Endothelial cell of umbilical vein (primary cell): ENCODE data around the gene NFE2L1. TPM values are rescaled to one million over a fixed set of nuclear protein-coding genes. Genes with fewer than 3 reads are reported as not detected.

Experiments used
- BruUV-seq: library from RNA; stranded (reverse); fragments of 400-500 nt; replicated peaks from 2 replicates; lab custom pipeline; 2021; lab: Mats Ljungman, UMichigan
- CTCF ChIA-PET: fragments of 300-600, 350-600 bp; sonication (Branson Sonifier 250); formaldehyde crosslinking; loops from one replicate; lab custom pipeline; 2021; ENCODE audit warnings: antibody characterized with exemption, inconsistent platforms; lab: Charles Lee
- POLR2A ChIA-PET: fragments of 300-600, 350-600 bp; sonication (Branson Sonifier 250); formaldehyde crosslinking; loops from one replicate; lab custom pipeline; 2021; ENCODE audit warnings: antibody characterized with exemption, inconsistent platforms; lab: Charles Lee
- DNase-seq: peaks from one replicate; pipeline ENCODE4 v3.0.0-alpha.2; 2011; ENCODE audit warnings: low read depth, low spot score
- FAIRE-seq: peaks from 2 replicates; lab custom pipeline; 2011; peaks lifted over from hg19 to GRCh38; lab: Jason Lieb, UNC
- H2AFZ ChIP-seq: 2 replicates; pipeline ENCODE4 v1.6.0; 2012; ENCODE audit warnings: low read depth, low read length, control low read depth, inconsistent platforms
- H3K27ac ChIP-seq: 2 replicates; pipeline ENCODE4 v1.5.1; 2011; ENCODE audit warnings: low read depth, mild to moderate bottlenecking, control low read depth, low read length, moderate library complexity; ENCODE audit not compliant: insufficient read depth
- H3K27me3 ChIP-seq, 2 experiments: 2 replicates each; pipeline versions ENCODE4 v1.6.0 to v1.6.1; 2011; ENCODE audit warnings: low read length in 2 of 2, mixed read lengths in 1 of 2; ENCODE audit not compliant: control insufficient read depth in 2 of 2, insufficient read depth in 2 of 2
- H3K36me3 ChIP-seq, 2 experiments: 2 replicates in 1 of 2; 3 replicates in 1 of 2; pipeline ENCODE4 v1.5.1; 2011; ENCODE audit warnings: low read length in 2 of 2, mild to moderate bottlenecking in 1 of 2, moderate library complexity in 1 of 2; ENCODE audit not compliant: control insufficient read depth in 2 of 2, insufficient read depth in 2 of 2; ENCODE audit errors: extremely low read depth in 1 of 2
- H3K4me1 ChIP-seq: 3 replicates; pipeline ENCODE4 v1.5.1; 2011; ENCODE audit warnings: mild to moderate bottlenecking, low read length; ENCODE audit not compliant: control insufficient read depth, insufficient read depth; ENCODE audit errors: extremely low read depth
- H3K4me2 ChIP-seq: 2 replicates; pipeline ENCODE4 v1.6.1; 2011; ENCODE audit warnings: low read length, control low read depth, mixed read lengths; ENCODE audit not compliant: insufficient read depth
- H3K4me3 ChIP-seq, 3 experiments: fragments of 200-600 bp in 1 of 3; sonication (generic), shearing (Covaris generic) in 1 of 3; replicated peaks in 1 of 3; 2 replicates each; pipeline ENCODE4 v1.5.1; 2011 to 2016; ENCODE audit warnings: control low read depth in 3 of 3, low read length in 3 of 3, mild to moderate bottlenecking in 2 of 3, inconsistent platforms in 1 of 3, low read depth in 1 of 3, moderate library complexity in 1 of 3; ENCODE audit not compliant: insufficient read depth in 1 of 3
- H3K79me2 ChIP-seq: 2 replicates; pipeline ENCODE4 v1.6.0; 2012; ENCODE audit warnings: low read length, inconsistent platforms; ENCODE audit not compliant: control insufficient read depth, insufficient read depth
- H3K9ac ChIP-seq: replicated peaks from 2 replicates; pipeline ENCODE3; 2011; ENCODE audit warnings: low read length, control low read depth; ENCODE audit not compliant: insufficient read depth; ENCODE audit errors: extremely low read depth
- H3K9me1 ChIP-seq: replicated peaks from 3 replicates; pipeline ENCODE4 v1.6.0; 2011; ENCODE audit warnings: mild to moderate bottlenecking, low read length; ENCODE audit not compliant: control insufficient read depth, insufficient read depth; ENCODE audit errors: extremely low read depth
- H3K9me3 ChIP-seq: replicated peaks from 2 replicates; pipeline ENCODE4 v1.5.1; 2012; ENCODE audit warnings: low read length, inconsistent platforms; ENCODE audit not compliant: control insufficient read depth, insufficient read depth
- H4K20me1 ChIP-seq: replicated peaks from 2 replicates; pipeline ENCODE3; 2011; ENCODE audit warnings: mild to moderate bottlenecking, low read length; ENCODE audit not compliant: control insufficient read depth, insufficient read depth; ENCODE audit errors: extremely low read depth
- EZH2 ChIP-seq: IDR thresholded peaks from 2 replicates; pipeline ENCODE4 v1.6.1; 2012; ENCODE audit warnings: borderline replicate concordance, low read depth, mild to moderate bottlenecking, moderate library complexity, low read length, inconsistent platforms; ENCODE audit not compliant: severe bottlenecking
- FOS ChIP-seq: IDR thresholded peaks from 2 replicates; pipeline ENCODE4 v1.6.1; 2011; ENCODE audit warnings: mild to moderate bottlenecking, low read length, moderate library complexity, borderline replicate concordance; ENCODE audit not compliant: insufficient read depth
- GATA2 ChIP-seq: IDR thresholded peaks from 2 replicates; pipeline ENCODE4 v1.7.0; 2011; ENCODE audit warnings: low read depth, mild to moderate bottlenecking, moderate library complexity, mixed read lengths, low read length; ENCODE audit not compliant: insufficient read length, insufficient read depth
- JUN ChIP-seq: IDR thresholded peaks from 2 replicates; pipeline ENCODE4 v1.6.1; 2011; ENCODE audit warnings: borderline replicate concordance, low read depth; ENCODE audit not compliant: insufficient read length, insufficient read depth
- MAX ChIP-seq: IDR thresholded peaks from 2 replicates; pipeline ENCODE4 v1.6.1; 2011; ENCODE audit not compliant: insufficient read depth, insufficient read length
- MYC ChIP-seq: IDR thresholded peaks from one replicate; pipeline ENCODE4 v1.6.1; 2011; ENCODE audit warnings: mild to moderate bottlenecking, low read depth, low read length
- POLR2A ChIP-seq: IDR thresholded peaks from 2 replicates; pipeline ENCODE4 v1.6.1; 2012; ENCODE audit warnings: low read depth, mild to moderate bottlenecking, control low read depth, low read length
- POLR2AphosphoS5 ChIP-seq: IDR thresholded peaks from 2 replicates; pipeline ENCODE4 v1.6.1; 2012; ENCODE audit warnings: low read depth, mild to moderate bottlenecking, control low read depth, low read length, moderate library complexity; ENCODE audit not compliant: insufficient read depth
- dilution Hi-C: fragments of 300-500 bp; cut with MboI; formaldehyde crosslinking; loops from one replicate; pipeline ENCODE4 v1.15.0; 2019; ENCODE audit warnings: low sequenced_read_pairs; ENCODE audit not compliant: extremely low pct_ligation_motif_present
- intact Hi-C: fragments of 100-400 bp; cut with micrococcal nuclease; formaldehyde crosslinking; loops from one replicate; pipeline ENCODE4 v1.10.0; 2022
- polyA plus RNA-seq, 4 experiments: library from polyadenylated mRNA; depleted of rRNA in 3 of 4; stranded (reverse) in 3 of 4; unstranded in 1 of 4; fragments of >200 nt; gene quantifications; 2 replicates each; pipeline versions ENCODE4 v1.2.1 to v1.2.3, GENCODE V29; 2011 to 2012; ENCODE audit warnings: missing spikeins in 1 of 4
- total RNA-seq: library from RNA; stranded (reverse); gene quantifications from 2 replicates; pipeline ENCODE4 v1.2.3, GENCODE V29; 2021
- TF ChIP-seq, protein P1 (sequence below), 2 donors: IDR thresholded peaks; 1 replicate in 1 of 2; 2 replicates in 1 of 2; pipeline ENCODE4 v1.5.1; 2011; ENCODE audit warnings: low read length in 2 of 2, mild to moderate bottlenecking in 2 of 2, moderate library complexity in 2 of 2, control low read depth in 1 of 2, inconsistent platforms in 1 of 2, low read depth in 1 of 2; ENCODE audit not compliant: insufficient read depth in 1 of 2; ENCODE audit errors: extremely low read depth in 1 of 2

The NFE2L1 gene
- total and polyA plus RNA-seq, 2 donors (not counting 3 experiments of a cell fraction or from before 2014, with no cell fraction given): 187 to 236 TPM

- TF ChIP-seq FOS (no peak), GATA2 (no peak), MYC (no peak), MAX (no peak), JUN (no peak), POLR2AphosphoS5 (no peak), POLR2A (no peak), EZH2 (no peak)
- TF ChIP-seq, protein P1, sequence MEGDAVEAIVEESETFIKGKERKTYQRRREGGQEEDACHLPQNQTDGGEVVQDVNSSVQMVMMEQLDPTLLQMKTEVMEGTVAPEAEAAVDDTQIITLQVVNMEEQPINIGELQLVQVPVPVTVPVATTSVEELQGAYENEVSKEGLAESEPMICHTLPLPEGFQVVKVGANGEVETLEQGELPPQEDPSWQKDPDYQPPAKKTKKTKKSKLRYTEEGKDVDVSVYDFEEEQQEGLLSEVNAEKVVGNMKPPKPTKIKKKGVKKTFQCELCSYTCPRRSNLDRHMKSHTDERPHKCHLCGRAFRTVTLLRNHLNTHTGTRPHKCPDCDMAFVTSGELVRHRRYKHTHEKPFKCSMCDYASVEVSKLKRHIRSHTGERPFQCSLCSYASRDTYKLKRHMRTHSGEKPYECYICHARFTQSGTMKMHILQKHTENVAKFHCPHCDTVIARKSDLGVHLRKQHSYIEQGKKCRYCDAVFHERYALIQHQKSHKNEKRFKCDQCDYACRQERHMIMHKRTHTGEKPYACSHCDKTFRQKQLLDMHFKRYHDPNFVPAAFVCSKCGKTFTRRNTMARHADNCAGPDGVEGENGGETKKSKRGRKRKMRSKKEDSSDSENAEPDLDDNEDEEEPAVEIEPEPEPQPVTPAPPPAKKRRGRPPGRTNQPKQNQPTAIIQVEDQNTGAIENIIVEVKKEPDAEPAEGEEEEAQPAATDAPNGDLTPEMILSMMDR (IDR thresholded peaks at IDR 0.05; ENCODE audit: extremely low read depth in 1 of 2, insufficient read depth in 1 of 2, low read depth in 1 of 2, low read length in 2 of 2): no peak
- CTCF ChIA-PET: interaction anchor here (1.6 to 3.8 kb wide), 4 partner anchors 8 to 32 kb away, joined by 4 to 20 read pairs (median 13); no protein-coding TSS in a partner anchor
- Histone ChIP-seq H3K79me2 (peaks cover 36% of the 10 kb centered on the region), H3K4me3 (no peak overlapping the region), H3K9ac (no peak overlapping the region), H3K36me3 (peaks cover 29 to 63% of the 10 kb centered on the region in 2 experiments), H2AFZ (no peak overlapping the region), H3K4me1 (peaks cover 6% of the 10 kb centered on the region), H3K4me2 (no peak overlapping the region), H3K9me3 (no peaks in the 10 kb centered on the region), H3K27ac (no peak overlapping the region), H3K9me1 (no peaks in the 10 kb centered on the region), H4K20me1 (no peaks in the 10 kb centered on the region), H3K27me3 (no peaks in the 10 kb centered on the region)
- intact Hi-C loops (no loop called here), dilution Hi-C loops (no loop called here)
- FAIRE-seq: no peak
- no peak for DNase-seq
- POLR2A ChIA-PET: interaction anchor here (0.6 to 1.7 kb wide), 3 partner anchors 9 to 10 kb away, joined by 3 to 8 read pairs (median 5); partner anchors contain the start of gene NFE2L1
- no TSS peak for BruUV-seq
These were observed 11.0 kb downstream of the NFE2L1 start for GRCh38 chr17:48059125-48059668.
